Naive B cell (primary cell): ENCODE measurements around the gene WRAP73. TPM values are rescaled to one million over a fixed set of nuclear protein-coding genes. Genes with fewer than 3 reads are reported as not detected.

Source experiments
- ATAC-seq, 2 donors: fragments of 150-1000 bp; cut with Tn5 transposase; 2 replicates each; pipeline ENCODE4 v1.10.0; 2021; ENCODE audit warnings: low read depth in 2 of 2, mild to moderate bottlenecking in 2 of 2, moderate library complexity in 2 of 2
- DNase-seq: peaks from one replicate; pipeline ENCODE4 v3.0.0; 2022
- H3K27ac Mint-ChIP-seq, 6 donors: one replicate each; pipeline ENCODE4 v1.8.0; 2020 to 2022; ENCODE audit warnings: mild to moderate bottlenecking in 6 of 6, mixed read lengths in 6 of 6, moderate library complexity in 5 of 6, inconsistent platforms in 2 of 6
- H3K27me3 Mint-ChIP-seq, 3 donors: one replicate each; pipeline ENCODE4 v1.8.0; 2021 to 2022; ENCODE audit warnings: mixed read lengths in 3 of 3, mild to moderate bottlenecking in 1 of 3
- H3K36me3 Mint-ChIP-seq, 2 donors: one replicate each; pipeline ENCODE4 v1.8.0; 2020 to 2022; ENCODE audit warnings: mixed read lengths in 2 of 2, inconsistent platforms in 1 of 2, mild to moderate bottlenecking in 1 of 2
- H3K4me1 Mint-ChIP-seq, 3 donors: one replicate each; pipeline ENCODE4 v1.8.0; 2020 to 2022; ENCODE audit warnings: mixed read lengths in 3 of 3, inconsistent platforms in 1 of 3, mild to moderate bottlenecking in 1 of 3, moderate library complexity in 1 of 3
- H3K4me3 Mint-ChIP-seq, 8 donors: one replicate each; pipeline ENCODE4 v1.8.0; 2020 to 2022; ENCODE audit warnings: mild to moderate bottlenecking in 8 of 8, mixed read lengths in 8 of 8, moderate library complexity in 8 of 8, inconsistent platforms in 2 of 8
- H3K9me3 Mint-ChIP-seq, 7 donors: one replicate each; pipeline ENCODE4 v1.8.0; 2020 to 2022; ENCODE audit warnings: mixed read lengths in 7 of 7, mild to moderate bottlenecking in 5 of 7, inconsistent platforms in 2 of 7, moderate library complexity in 1 of 7
- polyA plus RNA-seq, 6 donors: library from polyadenylated mRNA; unstranded; fragments of 300-500 nt; fragmentation: Illumina TruSeq; gene quantifications; one replicate each; pipeline ENCODE4 v1.2.3, GENCODE V29; 2021; ENCODE audit warnings: low read depth in 6 of 6

The WRAP73 gene
- polyA plus RNA-seq, 6 donors from 2014 or later: 23.4 to 58.3 (median 27.7) TPM

DNA sequence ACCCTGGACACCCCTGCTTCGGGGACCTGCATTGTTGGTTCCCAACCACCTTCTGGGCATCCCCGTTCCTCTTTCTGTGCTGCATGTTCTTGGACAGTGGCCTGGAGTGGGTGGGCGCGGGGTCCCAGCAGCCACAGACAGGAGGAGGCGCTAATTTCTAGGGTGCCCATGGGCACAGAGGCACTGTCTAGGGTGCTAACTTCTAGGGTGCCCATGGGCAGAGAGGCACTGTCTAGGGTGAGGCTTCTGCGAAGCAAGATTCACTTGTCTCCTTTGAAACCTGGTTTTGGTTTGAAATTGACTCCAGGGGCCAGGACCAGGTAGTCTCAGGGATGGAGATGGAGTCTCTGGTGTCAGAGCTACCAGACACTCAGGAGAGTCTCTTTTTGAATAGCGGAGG lies 37.8 kb downstream of the WRAP73 start:
- no peak for ATAC-seq
- no peaks in the 10 kb centered on the region for H3K9me3 Mint-ChIP-seq
- peak overlapping the region; percentile 38 to 86 (median 82) for H3K4me3 Mint-ChIP-seq
- peak overlapping the region in 1 of 6 donors; percentile 90 for H3K27ac Mint-ChIP-seq
- H3K4me1 Mint-ChIP-seq: peaks cover 10 to 17% (median 12%) of the 10 kb centered on the region in 3 donors
- no peaks in the 10 kb centered on the region for H3K36me3 Mint-ChIP-seq
- H3K27me3 Mint-ChIP-seq: peaks cover 12 to 52% (median 18%) of the 10 kb centered on the region in 3 donors
- DNase-seq: no peak

DNA sequence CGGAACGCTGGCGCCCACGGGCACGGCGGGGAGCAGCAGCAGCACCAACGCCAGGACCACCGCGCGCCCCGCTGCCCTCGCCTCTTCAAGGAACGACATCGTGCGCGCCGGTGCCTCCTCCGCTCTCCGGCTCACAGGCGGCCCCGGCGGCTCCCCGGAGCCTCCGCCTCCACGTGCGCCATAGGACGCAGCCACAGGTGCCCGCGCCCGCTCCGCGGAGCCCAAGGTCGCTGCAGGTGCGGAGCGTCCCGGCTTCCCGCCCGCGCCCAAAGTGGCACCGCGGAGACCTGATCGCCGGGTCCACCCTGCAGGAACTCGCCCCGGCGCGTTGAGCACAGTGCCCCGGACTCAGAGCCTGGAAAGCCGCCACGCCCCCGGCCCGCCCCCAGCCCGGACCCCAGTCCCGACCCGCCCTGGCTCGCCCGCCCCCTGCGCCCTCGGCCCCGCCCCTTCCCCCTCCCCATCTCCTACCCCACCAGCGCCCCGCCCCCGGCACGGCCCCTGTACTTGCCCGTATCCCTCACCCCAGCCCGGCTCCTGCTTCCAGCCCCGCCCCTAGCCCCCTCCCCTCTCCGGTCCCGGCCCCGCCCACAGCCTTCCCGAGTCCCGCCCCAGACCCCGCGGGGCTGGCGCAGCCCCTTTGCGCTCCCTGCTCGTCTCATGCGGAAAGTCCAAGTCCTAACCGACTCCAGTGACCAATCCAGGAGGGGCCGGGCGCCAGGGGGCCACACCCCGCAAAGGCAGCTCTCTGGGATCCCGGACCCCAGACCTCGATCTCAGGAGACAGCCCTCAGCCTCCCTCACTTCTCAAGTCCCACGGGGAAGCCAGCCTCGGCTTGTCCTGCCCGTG lies 38.5 kb downstream of the WRAP73 start, which contains the start of gene MEGF6:
TSS of gene MEGF6 (minus strand) at position 339 of the 850 bp plus-strand sequence. CDS start at position 99, 240 bp downstream.
- DNase-seq (peak; percentile 19), ATAC-seq (peak; percentile 62 to 68)
- peaks cover 12 to 53% (median 18%) of the 10 kb centered on the region in 3 donors for H3K27me3 Mint-ChIP-seq
- H3K27ac Mint-ChIP-seq: peak within 1 kb of the TSS in 3 of 6 donors; percentile 39 to 90 (median 78)
- H3K4me1 Mint-ChIP-seq: peaks cover 10 to 17% (median 12%) of the 10 kb centered on the region in 3 donors
- no peaks in the 10 kb centered on the region for H3K36me3 Mint-ChIP-seq
- H3K4me3 Mint-ChIP-seq: peak within 1 kb of the TSS; percentile 38 to 86 (median 82)
- no peaks in the 10 kb centered on the region for H3K9me3 Mint-ChIP-seq

DNA sequence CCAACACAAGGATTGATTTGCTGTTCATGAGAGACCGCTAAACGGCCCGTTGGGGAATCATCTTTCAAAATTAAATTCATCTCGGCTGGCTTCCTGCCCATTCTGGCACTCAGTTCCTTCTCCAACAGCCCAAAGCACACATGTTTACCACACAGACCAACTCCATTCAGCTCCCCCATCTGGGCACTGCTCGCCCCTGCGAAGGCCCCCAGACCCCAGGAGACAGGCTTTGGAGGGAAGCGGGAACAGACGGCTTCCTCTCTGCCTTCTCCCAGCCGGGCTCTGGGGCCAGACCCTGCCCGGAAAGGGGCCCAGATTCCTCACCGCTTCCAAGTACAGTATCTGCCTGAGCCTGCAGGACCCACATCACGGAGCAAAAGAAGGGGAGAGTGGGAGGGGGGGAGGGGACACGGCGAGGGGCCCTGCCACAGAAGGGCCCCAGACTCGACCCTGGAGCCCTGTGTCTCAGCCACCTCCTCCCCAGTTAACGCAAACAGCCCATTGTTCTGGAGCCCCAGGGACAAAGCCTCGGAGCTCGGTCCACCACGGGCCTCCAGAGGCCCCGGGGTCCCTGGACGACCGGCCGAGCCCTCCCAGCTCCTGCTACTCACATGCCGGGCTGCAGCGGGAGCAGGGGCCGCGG lies 39.3 kb downstream of the WRAP73 start:
- DNase-seq: no peak
- no peaks in the 10 kb centered on the region for H3K36me3 Mint-ChIP-seq
- H3K9me3 Mint-ChIP-seq: no peaks in the 10 kb centered on the region
- H3K4me3 Mint-ChIP-seq: peak overlapping the region in 7 of 8 donors; percentile 59 to 86 (median 78)
- peaks cover 10 to 17% (median 12%) of the 10 kb centered on the region in 3 donors for H3K4me1 Mint-ChIP-seq
- peak in 1 of 2 donors; percentile 21 for ATAC-seq
- peaks cover 12 to 46% (median 18%) of the 10 kb centered on the region in 3 donors for H3K27me3 Mint-ChIP-seq
- peak overlapping the region in 2 of 6 donors; percentile 39 to 78 for H3K27ac Mint-ChIP-seq

DNA sequence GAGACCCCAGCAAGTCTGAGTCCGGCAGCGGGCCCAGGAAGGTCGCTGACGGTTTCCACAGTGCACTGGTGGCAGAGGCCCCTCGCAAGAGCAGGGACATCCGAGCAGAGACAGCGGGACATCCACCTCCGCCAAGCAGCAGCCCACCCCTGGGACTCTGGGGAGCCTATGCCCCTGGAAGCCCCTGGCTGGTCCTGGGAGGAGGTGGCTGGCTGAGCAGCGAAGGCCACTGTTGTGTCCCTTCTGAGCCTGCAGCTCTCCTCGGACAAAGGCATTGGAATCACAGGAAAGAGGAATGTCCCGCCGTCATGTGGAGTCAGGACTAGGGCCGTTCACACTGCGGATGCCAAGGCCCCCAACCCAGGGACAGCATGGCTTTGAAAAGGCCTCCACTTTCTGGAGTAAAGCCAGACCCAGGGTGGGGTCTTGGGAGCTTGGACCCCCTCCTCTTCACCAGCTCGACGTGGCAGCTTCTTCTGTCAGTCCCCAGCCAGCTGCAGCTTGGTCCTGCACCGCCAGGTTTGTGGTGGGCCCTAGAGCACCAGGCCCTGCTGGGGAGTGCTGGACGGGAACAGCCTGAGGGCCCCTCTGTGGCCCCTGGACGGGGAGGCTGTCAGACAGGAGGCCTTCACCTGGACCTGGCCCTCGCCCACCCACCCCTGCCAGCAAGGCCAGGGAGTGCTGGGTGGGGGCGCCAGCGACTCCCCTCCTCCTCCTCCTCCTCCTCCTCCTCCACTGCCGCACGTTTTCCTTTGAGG lies 40.0 kb downstream of the WRAP73 start:
- H3K36me3 Mint-ChIP-seq: no peaks in the 10 kb centered on the region
- peak overlapping the region in 6 of 8 donors; percentile 70 to 86 (median 80) for H3K4me3 Mint-ChIP-seq
- ATAC-seq: no peak
- H3K4me1 Mint-ChIP-seq: peaks cover 10 to 17% (median 12%) of the 10 kb centered on the region in 3 donors
- peaks cover 8 to 40% (median 18%) of the 10 kb centered on the region in 3 donors for H3K27me3 Mint-ChIP-seq
- H3K9me3 Mint-ChIP-seq: no peaks in the 10 kb centered on the region
- DNase-seq: no peak
- no peak overlapping the region for H3K27ac Mint-ChIP-seq

- no peak for DNase-seq
- ATAC-seq: no peak
- Mint-ChIP-seq H3K4me3 (peak overlapping the region in 2 of 8 donors; percentile 53 to 64), H3K36me3 (no peaks in the 10 kb centered on the region), H3K4me1 (peaks cover 10 to 17% (median 12%) of the 10 kb centered on the region in 3 donors), H3K27ac (peak overlapping the region in 2 of 6 donors; percentile 15 to 28), H3K9me3 (no peaks in the 10 kb centered on the region), H3K27me3 (peaks cover 4 to 37% (median 18%) of the 10 kb centered on the region in 3 donors)
Observed at GRCh38 chr1:3609016-3609768, 40.7 kb downstream of the WRAP73 start.

- peaks cover 10 to 17% (median 12%) of the 10 kb centered on the region in 3 donors for H3K4me1 Mint-ChIP-seq
- H3K4me3 Mint-ChIP-seq: peak overlapping the region in 1 of 8 donors; percentile 42
- peaks cover 4 to 31% (median 8%) of the 10 kb centered on the region in 3 donors for H3K27me3 Mint-ChIP-seq
- ATAC-seq (no peak), DNase-seq (no peak)
- no peaks in the 10 kb centered on the region for H3K36me3 Mint-ChIP-seq
- H3K9me3 Mint-ChIP-seq: no peaks in the 10 kb centered on the region
- no peak overlapping the region for H3K27ac Mint-ChIP-seq
Observed at GRCh38 chr1:3608154-3608553, 41.7 kb downstream of the WRAP73 start.

DNA sequence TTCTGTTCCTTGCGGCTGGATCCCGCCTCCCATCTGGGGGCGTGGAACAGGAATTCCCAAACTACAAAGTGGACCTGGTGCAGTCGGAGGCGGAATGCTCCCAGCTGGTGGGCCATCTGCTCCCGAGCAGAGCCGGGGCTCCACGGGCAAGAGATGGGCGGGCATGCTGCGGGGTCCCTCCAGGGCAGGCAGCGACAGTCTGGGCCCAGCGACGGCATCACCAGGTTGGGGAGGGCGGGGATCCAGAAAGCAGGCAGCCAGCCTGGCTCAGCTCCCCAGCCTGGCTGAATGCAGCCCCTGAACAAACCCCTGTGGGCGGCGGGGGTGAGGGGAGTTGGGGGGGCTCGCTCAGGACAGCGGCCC lies 42.2 kb downstream of the WRAP73 start:
- ATAC-seq (no peak), DNase-seq (no peak)
- no peak overlapping the region for H3K27ac Mint-ChIP-seq
- peaks cover 4 to 31% (median 6%) of the 10 kb centered on the region in 3 donors for H3K27me3 Mint-ChIP-seq
- H3K9me3 Mint-ChIP-seq: no peaks in the 10 kb centered on the region
- H3K4me3 Mint-ChIP-seq: no peak overlapping the region
- no peaks in the 10 kb centered on the region for H3K36me3 Mint-ChIP-seq
- peaks cover 10 to 17% (median 12%) of the 10 kb centered on the region in 3 donors for H3K4me1 Mint-ChIP-seq

GRCh38 chr1:3606779-3607702 lies 42.9 kb downstream of the WRAP73 start:
- Mint-ChIP-seq H3K36me3 (no peaks in the 10 kb centered on the region), H3K9me3 (no peaks in the 10 kb centered on the region), H3K27ac (no peak overlapping the region), H3K4me1 (peaks cover 9 to 14% (median 9%) of the 10 kb centered on the region in 3 donors), H3K27me3 (peaks cover 4 to 28% (median 6%) of the 10 kb centered on the region in 3 donors), H3K4me3 (no peak overlapping the region)
- DNase-seq: no peak
- no peak for ATAC-seq

GRCh38 chr1:3604997-3605823 lies 44.7 kb downstream of the WRAP73 start:
- Mint-ChIP-seq H3K27me3 (peaks cover 0 to 17% (median under 1%) of the 10 kb centered on the region in 3 donors), H3K36me3 (no peaks in the 10 kb centered on the region), H3K27ac (no peak overlapping the region), H3K4me3 (no peak overlapping the region), H3K9me3 (no peaks in the 10 kb centered on the region), H3K4me1 (no peaks in the 10 kb centered on the region)
- no peak for ATAC-seq
- DNase-seq: no peak

- ATAC-seq: no peak
- no peaks in the 10 kb centered on the region for H3K9me3 Mint-ChIP-seq
- no peak overlapping the region for H3K27ac Mint-ChIP-seq
- no peak for DNase-seq
- H3K4me1 Mint-ChIP-seq: no peaks in the 10 kb centered on the region
- peaks cover 0 to 15% (median 0%) of the 10 kb centered on the region in 3 donors for H3K27me3 Mint-ChIP-seq
- H3K4me3 Mint-ChIP-seq: no peak overlapping the region
- no peaks in the 10 kb centered on the region for H3K36me3 Mint-ChIP-seq
Observed at GRCh38 chr1:3604468-3604974, 45.4 kb downstream of the WRAP73 start.
